NK-92 treated with Interleukin-12 subunit alpha and Interleukin-12 subunit beta, amount 100 ng/mL, for 24 hours (cell line): ENCODE measurements around the gene GTF2H3.

ENCODE experiments used
- DNase-seq: peaks from one replicate; lab custom pipeline; 2025; lab: John Stamatoyannopoulos, UW

The GTF2H3 gene

DNA sequence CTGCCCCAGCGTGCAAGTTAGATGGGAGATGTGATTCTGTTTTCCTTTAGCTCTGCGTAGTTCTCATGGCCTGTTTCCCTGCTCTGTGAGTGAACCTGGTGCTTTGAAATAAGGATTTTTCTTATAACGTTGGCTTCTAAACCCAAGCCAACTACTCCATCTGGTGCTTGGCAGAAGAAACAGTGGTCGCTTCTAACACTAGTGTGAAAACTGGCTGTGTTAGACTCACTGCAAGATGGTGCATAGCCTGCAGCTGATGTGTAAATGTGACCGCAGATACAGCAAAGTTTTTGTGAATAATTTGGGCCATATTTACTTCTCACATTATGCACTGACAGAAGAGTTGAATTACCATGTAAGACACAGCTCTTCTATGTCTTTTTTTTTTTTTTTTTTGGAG is 12.2 kb downstream of the GTF2H3 start:
- no peak for DNase-seq

DNA sequence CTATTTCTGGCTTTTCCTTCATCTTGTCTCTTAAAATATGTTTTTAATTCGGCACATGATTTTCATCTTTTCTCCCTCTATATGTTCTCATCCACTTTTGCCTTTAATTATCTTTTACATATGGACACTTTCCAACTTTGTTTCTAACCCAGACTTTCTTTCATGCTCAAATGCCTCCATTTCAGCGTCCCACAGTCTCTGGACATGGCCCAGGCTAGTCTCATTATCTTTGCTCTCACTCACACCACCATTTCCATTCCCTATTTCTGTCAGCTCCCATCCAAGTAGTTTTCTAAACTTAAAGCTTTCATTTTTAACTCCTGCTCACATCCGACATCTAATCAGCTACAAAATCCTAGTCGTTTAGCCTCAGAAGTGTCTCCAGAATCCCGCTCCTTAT is 14.8 kb downstream of the GTF2H3 start:
- DNase-seq = no peak

DNA sequence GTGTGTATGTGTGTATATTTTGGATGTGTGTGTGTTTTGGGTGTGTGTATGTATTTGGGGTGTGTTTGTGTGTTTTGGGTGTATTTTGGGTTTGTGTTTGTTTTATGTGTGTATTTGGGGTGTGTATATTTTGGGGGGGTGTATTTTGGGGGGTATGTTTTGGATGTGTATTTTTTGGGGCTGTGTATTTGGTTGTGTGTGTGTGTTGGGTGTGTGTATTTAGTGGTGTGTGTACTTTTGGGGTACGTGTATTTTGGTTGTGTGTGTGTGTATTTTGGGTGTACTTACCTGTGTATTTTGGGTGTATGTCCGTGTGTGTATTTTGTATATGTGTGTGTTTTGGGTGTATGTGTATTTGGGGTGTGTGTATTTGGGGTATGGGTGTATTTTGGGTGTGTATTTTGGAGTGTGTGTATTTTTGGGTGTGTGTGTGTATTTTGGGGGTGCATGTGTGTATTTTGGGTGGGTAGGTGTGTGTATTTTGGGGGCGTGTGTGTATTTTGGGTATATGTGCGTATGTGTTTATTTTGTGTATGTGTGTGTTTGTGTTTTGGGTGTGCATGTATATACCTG is 20.6 kb downstream of the GTF2H3 start:
- DNase-seq = no peak

DNA sequence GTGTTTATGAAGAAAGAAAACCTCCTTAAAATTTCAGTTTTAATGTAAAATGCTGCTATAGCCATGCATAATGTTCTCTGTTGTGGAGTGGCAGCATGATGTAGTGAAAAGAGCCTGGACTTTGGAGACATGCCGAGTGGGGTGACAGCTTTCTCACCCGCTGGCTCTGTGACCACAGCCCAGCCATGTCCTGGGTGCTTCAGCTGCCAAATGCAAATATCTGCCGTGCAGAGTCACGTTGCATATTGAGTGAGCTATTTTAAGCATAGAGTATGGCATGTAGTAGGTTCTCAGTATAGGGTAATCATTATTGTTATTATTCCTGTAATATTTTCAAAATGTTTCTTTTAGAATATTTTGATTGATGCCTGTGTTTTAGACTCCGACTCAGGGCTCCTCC is 21.8 kb downstream of the GTF2H3 start:
- no peak for DNase-seq

- no peak for DNase-seq
These were observed 22.8 kb downstream of the GTF2H3 start for GRCh38 chr12:123656392-123656791.

DNA sequence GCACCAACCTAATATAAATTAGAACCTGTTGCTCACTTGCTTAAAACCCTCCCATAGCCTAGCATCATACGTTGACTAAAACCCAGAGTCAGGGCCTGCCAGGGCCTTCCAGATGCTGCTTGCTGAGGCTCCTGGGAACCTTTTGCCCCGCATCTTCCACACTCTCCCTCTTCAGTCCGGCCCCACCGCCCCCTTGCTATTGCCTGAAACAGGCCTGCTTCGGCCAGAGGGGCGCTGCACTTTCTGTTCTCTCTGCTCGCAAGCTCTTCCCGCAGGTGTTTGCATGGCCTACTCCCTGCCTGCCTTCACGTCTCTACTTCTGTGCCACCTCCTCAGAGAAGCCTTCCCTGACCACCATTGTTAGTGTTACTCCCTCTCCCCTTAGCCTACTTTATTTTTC is 23.6 kb downstream of the GTF2H3 start:
- no peak for DNase-seq

DNA sequence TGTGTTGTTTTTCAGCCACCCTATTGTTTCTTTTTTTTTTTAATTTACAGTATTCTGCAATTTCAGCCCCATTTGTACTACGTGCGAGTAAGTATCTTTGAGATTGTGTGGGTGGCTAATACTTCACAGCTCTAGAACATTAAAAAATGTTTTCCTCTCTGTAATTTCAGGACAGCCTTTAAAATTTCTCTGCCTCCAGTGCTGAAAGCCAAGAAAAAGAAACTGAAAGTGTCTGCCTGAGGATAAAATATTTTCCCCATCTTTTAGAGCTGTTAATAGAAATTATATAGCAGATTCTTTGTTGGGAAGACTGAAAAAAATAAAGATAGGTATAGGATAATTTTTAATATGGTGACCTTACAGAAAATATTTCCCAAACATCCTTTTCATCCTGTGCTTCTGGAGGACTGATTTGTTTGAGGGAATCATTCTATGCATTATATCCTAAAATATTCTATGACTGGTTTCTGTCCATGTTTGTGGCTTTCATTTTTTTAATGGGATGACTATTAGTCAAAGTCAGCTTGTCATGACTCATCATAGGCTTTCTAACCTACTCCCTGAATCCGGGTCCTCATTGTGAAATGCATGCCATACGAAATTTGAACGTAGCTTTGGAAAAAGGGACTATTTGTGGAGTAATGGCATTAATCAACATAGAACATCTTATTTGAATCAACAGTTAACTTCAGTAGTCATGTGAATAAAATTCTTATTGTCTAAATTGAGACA is 26.5 kb downstream of the GTF2H3 start:
- no peak for DNase-seq

GRCh38 chr12:123667771-123668170 is 34.1 kb downstream of the GTF2H3 start:
- DNase-seq = no peak

DNA sequence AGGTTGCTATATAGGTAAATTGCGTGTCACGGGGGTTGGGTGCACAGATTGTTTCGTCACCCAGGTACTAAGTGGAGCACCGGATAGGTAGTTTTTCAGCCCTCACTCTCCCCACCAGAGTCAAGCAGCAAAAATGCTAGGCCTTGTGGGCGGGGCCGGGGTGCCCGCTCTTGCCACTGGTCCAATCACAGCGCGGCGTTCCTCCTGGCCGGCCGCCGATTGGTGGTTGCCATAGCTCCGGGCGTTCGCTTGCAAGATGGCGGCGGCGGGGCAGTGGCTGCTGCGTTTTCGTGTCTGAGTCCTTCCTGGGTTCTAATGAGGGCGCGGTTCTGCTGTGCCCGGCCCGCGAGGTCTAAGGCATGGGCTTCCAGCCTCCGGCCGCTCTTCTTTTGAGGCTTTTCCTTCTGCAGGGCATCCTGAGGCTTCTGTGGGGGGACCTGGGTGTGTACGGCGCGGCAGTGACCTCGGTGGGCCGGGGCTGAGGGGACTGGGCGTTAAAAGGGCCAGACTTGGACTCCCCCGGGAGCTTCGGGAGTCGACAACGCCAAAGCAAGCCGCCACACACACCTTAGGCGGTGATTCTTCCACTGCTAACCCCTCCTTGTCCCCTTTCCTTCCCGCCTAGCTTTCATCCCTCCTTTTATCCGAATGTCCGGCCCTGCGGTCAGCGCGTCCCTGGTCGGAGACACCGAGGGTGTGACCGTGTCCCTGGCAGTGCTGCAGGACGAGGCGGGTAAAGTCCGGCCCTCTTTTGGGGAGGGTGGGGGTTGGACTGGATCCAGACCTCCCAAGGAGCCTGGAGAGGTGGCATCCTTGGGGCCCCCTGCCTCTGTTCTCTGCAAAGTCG is 37.5 kb downstream of the GTF2H3 start, which contains the start of gene TCTN2:
Gene TCTN2 (plus strand): TSS at position 232 of the 847 bp plus-strand sequence. CDS start 128 bp downstream, at position 360.
- peak; percentile 77 for DNase-seq

- no peak for DNase-seq
These were observed 38.2 kb downstream of the GTF2H3 start for GRCh38 chr12:123671876-123672275.

GRCh38 chr12:123675436-123675835 is 41.8 kb downstream of the GTF2H3 start:
- no peak for DNase-seq

DNA sequence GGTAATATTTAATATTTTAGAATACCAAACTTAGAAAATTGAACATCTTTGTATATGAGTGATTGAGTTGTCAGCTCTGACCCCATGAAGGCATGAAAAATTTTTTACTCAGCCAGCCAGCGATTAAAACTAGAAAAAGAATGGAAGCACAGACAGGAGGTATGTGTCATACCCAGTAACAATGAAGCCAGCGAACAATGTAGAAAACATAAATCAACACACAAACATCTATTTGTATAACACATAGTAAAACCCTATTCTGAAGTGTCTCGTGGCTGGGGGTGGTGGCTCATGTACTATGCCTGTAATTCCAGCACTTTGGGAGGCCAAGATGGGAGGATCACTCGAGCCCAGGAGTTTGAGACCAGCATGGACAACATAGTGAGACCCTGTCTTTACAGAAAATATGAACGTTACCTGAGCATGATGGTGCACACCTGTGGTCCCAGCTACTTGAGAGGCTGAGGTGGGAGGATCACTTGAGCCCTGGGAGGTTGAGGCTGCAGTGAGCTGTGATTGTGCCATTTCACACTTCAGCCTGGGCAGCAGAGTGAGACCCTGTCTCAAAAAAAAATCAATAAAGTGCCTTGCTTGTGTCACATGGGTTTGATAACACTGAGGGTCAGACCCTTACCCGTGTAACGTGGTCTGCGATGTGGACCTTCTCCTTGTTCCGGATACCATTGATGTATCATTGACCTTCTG is 43.1 kb downstream of the GTF2H3 start:
- DNase-seq = no peak

DNA sequence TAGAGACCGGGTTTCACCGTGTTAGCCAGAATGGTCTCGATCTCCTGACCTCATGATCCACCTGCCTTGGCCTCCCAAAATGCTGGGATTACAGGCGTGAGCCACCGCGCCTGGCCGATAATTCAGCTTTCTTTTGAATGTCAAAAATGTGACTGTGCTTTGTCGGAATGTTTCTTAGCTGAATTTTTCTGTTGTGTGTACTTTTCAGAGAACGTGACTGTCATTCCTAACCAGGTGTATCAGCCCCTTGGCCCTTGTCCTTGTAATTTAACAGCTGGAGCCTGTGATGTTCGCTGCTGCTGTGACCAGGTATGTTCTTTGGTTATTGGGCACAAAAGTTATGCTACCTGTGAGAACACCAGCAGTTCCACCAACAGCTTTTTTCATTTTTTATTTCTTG is 45.4 kb downstream of the GTF2H3 start:
- no peak for DNase-seq

- no peak for DNase-seq
These were observed 48.0 kb downstream of the GTF2H3 start for GRCh38 chr12:123681605-123682004.

DNA sequence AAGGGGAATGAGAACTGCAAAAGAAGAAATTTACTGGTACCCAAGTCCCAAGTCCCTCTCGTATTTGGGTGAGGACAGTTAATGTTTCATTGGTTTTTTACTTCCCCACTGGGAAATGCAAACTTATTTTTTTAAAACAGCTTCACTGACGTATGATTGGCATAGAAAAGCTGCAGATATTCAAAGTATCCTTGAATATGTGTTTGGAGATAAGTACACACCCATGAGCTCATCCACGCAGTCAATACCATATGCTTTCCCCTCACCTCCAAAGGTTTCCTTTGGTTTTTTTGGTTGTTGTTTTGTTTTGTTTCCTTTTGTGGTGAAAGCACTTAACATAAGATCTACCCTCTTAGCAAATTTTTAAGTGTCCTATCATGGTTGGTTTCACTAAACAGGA is 50.3 kb downstream of the GTF2H3 start:
- DNase-seq = no peak

- no peak for DNase-seq
These were observed 53.1 kb downstream of the GTF2H3 start for GRCh38 chr12:123686636-123687190.

- no peak for DNase-seq
These were observed 56.7 kb downstream of the GTF2H3 start for GRCh38 chr12:123690191-123690840.

- DNase-seq = no peak
These were observed 62.6 kb downstream of the GTF2H3 start for GRCh38 chr12:123696207-123696606.

DNA sequence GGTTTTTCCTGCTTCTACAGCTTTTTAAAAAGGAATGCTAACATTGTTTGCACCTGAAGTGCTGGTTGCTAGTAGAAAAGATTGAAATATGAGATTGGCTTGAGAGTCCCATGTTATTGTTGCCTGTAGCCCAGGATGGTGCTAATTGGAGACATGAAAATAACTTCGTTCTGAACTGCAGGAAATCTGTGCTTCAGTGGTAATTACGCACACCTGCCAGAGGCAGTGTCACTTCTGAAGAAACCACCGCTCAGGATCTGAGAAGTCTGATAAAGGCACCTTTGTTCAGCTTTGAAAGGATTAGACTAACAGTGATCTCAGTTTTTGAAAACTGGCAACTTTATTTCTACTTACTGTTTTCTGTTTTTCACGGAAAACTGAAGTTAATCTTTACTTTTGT is 63.0 kb downstream of the GTF2H3 start:
- no peak for DNase-seq

DNA sequence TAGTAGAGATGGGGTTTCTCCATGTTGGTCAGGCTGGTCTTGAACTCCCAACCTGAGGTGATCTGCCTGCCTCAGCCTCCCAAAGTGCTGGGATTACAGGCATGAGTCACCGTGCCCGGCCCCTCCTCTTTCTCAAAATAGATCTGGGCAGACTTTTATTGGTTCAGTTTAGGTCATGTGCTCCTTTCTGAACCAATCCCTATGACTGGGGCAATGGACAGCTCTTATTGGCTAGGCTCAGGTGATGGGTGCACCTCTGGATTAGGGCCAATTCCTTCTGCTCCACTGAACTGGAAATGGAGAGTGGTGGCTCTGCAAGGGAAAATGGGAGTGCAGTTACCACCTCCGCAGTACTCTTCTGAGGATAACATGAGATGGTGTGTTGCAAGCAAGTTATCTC is 72.3 kb downstream of the GTF2H3 start:
- no peak for DNase-seq

DNA sequence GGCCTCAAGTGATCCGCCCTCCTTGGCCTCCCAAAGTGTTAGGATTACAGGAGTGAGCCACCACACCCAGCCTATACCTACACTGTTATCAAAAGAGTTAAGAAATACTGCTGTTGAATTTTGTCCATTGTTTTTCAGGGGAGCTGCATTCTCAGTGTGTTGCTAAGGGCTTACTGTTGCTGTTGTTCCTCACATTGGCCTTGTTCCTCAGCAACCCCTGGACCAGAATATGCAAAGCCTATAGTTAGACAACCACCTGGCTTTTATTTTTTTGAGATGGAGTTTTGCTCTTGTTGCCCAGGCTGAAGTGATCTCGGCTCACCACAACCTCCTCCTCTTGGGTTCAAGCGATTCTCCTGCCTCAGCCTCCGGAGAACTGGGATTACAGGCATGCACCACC is 73.8 kb downstream of the GTF2H3 start:
- DNase-seq = no peak
